OCI-LY7 (cell line): ENCODE measurements around the gene BCKDHB. TPM values are rescaled to one million over a fixed set of nuclear protein-coding genes. Genes with fewer than 3 reads are reported as not detected.

ENCODE experiments used
- BruUV-seq: library from RNA; stranded (reverse); fragments of 400-500 nt; replicated peaks from 2 replicates; lab custom pipeline; 2021; lab: Mats Ljungman, UMichigan
- CTCF ChIA-PET: fragments of 300-600 bp; sonication (Branson Sonifier 250); formaldehyde crosslinking; loops from one replicate; lab custom pipeline; 2022; ENCODE audit warnings: antibody characterized with exemption; ENCODE audit not compliant: unreplicated experiment; lab: Charles Lee
- POLR2A ChIA-PET: fragments of 300-600 bp; sonication (Branson Sonifier 250); formaldehyde crosslinking; loops from one replicate; lab custom pipeline; 2022; ENCODE audit warnings: antibody characterized with exemption; lab: Charles Lee
- DNase-seq: peaks from one replicate; pipeline ENCODE4 v3.0.0-alpha.2; 2015; ENCODE audit warnings: low spot score
- H2AFZ ChIP-seq: fragments of 200-600 bp; sonication (generic), shearing (Covaris generic); 2 replicates; pipeline ENCODE4 v1.6.1; 2014; ENCODE audit warnings: mild to moderate bottlenecking, antibody characterized with exemption, low read length, moderate library complexity
- H3K27ac ChIP-seq: fragments of 200-600 bp; sonication (generic); 2 replicates; pipeline ENCODE4 v1.5.1; 2014; ENCODE audit warnings: mixed run types, low read depth, mild to moderate bottlenecking, moderate library complexity, low read length, inconsistent platforms; ENCODE audit not compliant: poor library complexity, severe bottlenecking
- H3K36me3 ChIP-seq: fragments of 200-600 bp; sonication (generic); 2 replicates; pipeline ENCODE4 v1.6.1; 2014; ENCODE audit warnings: mild to moderate bottlenecking, antibody characterized with exemption, low read length, moderate library complexity, mixed read lengths; ENCODE audit not compliant: insufficient read depth
- H3K4me1 ChIP-seq: fragments of 200-600 bp; sonication (generic); 2 replicates; pipeline ENCODE4 v1.5.1; 2014; ENCODE audit warnings: mild to moderate bottlenecking, low read length; ENCODE audit not compliant: insufficient read depth, poor library complexity, severe bottlenecking
- H3K4me2 ChIP-seq: fragments of 200-600 bp; sonication (generic); 2 replicates; pipeline ENCODE4 v1.6.1; 2014; ENCODE audit warnings: mild to moderate bottlenecking, low read length
- H3K4me3 ChIP-seq: fragments of 200-600 bp; sonication (generic); 2 replicates; pipeline ENCODE4 v1.5.1; 2014; ENCODE audit warnings: mild to moderate bottlenecking, low read depth, low read length; ENCODE audit not compliant: poor library complexity, severe bottlenecking
- H3K79me2 ChIP-seq: fragments of 200-600 bp; sonication (generic); 2 replicates; pipeline ENCODE4 v1.6.1; 2016; ENCODE audit warnings: low read depth, mild to moderate bottlenecking, low read length, moderate library complexity, mixed read lengths; ENCODE audit not compliant: insufficient read depth
- H3K9me2 ChIP-seq: fragments of 200-600 bp; sonication (generic); 2 replicates; pipeline ENCODE4 v1.6.1; 2016; ENCODE audit warnings: mild to moderate bottlenecking, low read length, mixed read lengths; ENCODE audit not compliant: insufficient read depth
- H3K9me3 ChIP-seq: fragments of 200-600 bp; sonication (generic); 2 replicates; pipeline ENCODE4 v1.6.1; 2014; ENCODE audit warnings: mild to moderate bottlenecking, mixed run types, low read length, mixed read lengths
- H4K20me1 ChIP-seq: fragments of 200-600 bp; sonication (generic); 2 replicates; pipeline ENCODE4 v1.6.1; 2014; ENCODE audit warnings: mild to moderate bottlenecking, antibody characterized with exemption, low read length, moderate library complexity, mixed read lengths; ENCODE audit not compliant: insufficient read depth
- CTCF ChIP-seq: fragments of 200-600 bp; sonication (generic); conservative IDR thresholded peaks from 2 replicates; pipeline ENCODE4 v1.5.1; 2014; ENCODE audit warnings: mild to moderate bottlenecking, antibody characterized with exemption, low read length, moderate library complexity, mixed read lengths
- EZH2phosphoT487 ChIP-seq: fragments of 200-600 bp; sonication (generic); IDR thresholded peaks from 2 replicates; pipeline ENCODE4 v1.6.1; 2018; ENCODE audit warnings: low read depth, borderline replicate concordance, mild to moderate bottlenecking, mixed run types, antibody characterized with exemption, low read length, moderate library complexity, mixed read lengths
- intact Hi-C: fragments of 100-400 bp; cut with micrococcal nuclease; formaldehyde crosslinking; loops from one replicate; pipeline ENCODE4 v1.10.0; 2022; ENCODE audit not compliant: unreplicated experiment
- total RNA-seq, 2 experiments: library from RNA; depleted of rRNA in 1 of 2; stranded (reverse); fragments of >200 nt in 1 of 2; shearing (Covaris generic) in 1 of 2; gene quantifications; 2 replicates each; pipeline ENCODE4 v1.2.3, GENCODE V29; 2014 to 2022

The BCKDHB gene
- total RNA-seq, 2 experiments from 2014 or later = 25.7 to 30.3 TPM

DNA sequence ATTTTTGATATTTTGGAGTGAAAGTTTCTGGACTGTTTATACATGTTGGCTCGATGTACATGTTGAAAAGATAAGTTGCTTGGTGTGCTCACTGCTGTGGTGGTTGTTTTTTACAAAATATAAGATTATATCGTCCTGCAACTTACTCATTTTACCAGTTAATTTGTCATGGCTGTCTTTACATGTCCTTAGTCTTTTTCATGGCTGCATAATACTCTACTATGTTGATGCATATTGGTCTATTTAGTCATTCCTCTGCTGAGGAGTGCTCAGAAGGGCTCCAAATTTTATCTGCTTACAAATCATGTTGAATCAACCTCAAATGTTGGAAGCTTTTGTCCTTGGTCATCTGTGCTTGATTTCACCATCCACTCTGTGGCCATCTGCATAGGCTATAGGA lies 164.6 kb downstream of the BCKDHB start:
- POLR2A ChIA-PET = no interaction called here
- no peak overlapping the region for H3K4me3 ChIP-seq
- no peaks in the 10 kb centered on the region for H3K36me3 ChIP-seq
- H3K27ac ChIP-seq = no peak overlapping the region
- no peaks in the 10 kb centered on the region for H3K9me3 ChIP-seq
- DNase-seq = no peak
- CTCF ChIA-PET = no interaction called here
- no peak overlapping the region for H2AFZ ChIP-seq
- TF ChIP-seq EZH2phosphoT487 = no peak
- TF ChIP-seq CTCF = no peak
- no TSS peak for BruUV-seq
- no peaks in the 10 kb centered on the region for H3K9me2 ChIP-seq
- intact Hi-C loops = no loop called here
- H3K4me2 ChIP-seq = no peak overlapping the region
- H3K4me1 ChIP-seq = no peaks in the 10 kb centered on the region
- H4K20me1 ChIP-seq = no peaks in the 10 kb centered on the region
- H3K79me2 ChIP-seq = no peaks in the 10 kb centered on the region

DNA sequence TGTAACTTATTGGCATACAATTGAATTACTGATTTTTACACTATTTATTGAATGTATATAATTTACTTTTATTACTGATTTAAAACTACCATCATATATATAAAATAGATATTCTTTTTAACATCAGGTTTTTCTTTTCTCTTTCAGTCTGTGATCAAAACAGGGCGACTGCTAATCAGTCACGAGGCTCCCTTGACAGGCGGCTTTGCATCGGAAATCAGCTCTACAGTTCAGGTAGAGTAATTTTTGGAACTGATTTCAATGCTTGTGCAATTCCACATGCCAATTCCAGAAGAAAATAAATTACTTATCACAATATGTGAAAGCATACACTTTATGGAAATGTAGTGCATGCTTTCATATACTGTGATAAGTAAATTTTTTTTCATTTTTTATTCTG lies 166.5 kb downstream of the BCKDHB start:
- Histone ChIP-seq H3K9me3 (no peaks in the 10 kb centered on the region), H4K20me1 (no peaks in the 10 kb centered on the region), H2AFZ (no peak overlapping the region), H3K9me2 (no peaks in the 10 kb centered on the region), H3K4me2 (no peak overlapping the region), H3K4me3 (no peak overlapping the region), H3K79me2 (no peaks in the 10 kb centered on the region), H3K4me1 (no peaks in the 10 kb centered on the region), H3K27ac (no peak overlapping the region), H3K36me3 (no peaks in the 10 kb centered on the region)
- no TSS peak for BruUV-seq
- intact Hi-C loops = no loop called here
- ChIA-PET POLR2A (no interaction called here), CTCF (no interaction called here)
- DNase-seq = no peak
- no peak for TF ChIP-seq CTCF
- TF ChIP-seq EZH2phosphoT487 = no peak

- H3K79me2 ChIP-seq = no peaks in the 10 kb centered on the region
- no peaks in the 10 kb centered on the region for H3K9me2 ChIP-seq
- H2AFZ ChIP-seq = no peak overlapping the region
- H3K27ac ChIP-seq = no peak overlapping the region
- no TSS peak for BruUV-seq
- H4K20me1 ChIP-seq = no peaks in the 10 kb centered on the region
- intact Hi-C loops = no loop called here
- TF ChIP-seq EZH2phosphoT487 (no peak), CTCF (no peak)
- H3K9me3 ChIP-seq = no peaks in the 10 kb centered on the region
- no peaks in the 10 kb centered on the region for H3K36me3 ChIP-seq
- no peak overlapping the region for H3K4me3 ChIP-seq
- no peak for DNase-seq
- CTCF ChIA-PET = no interaction called here
- POLR2A ChIA-PET = interaction anchor here (0.7 to 1.1 kb wide), 4 partner anchors 10 to 1198 kb away, joined by 3 to 5 read pairs (median 3); no protein-coding TSS in a partner anchor
- no peak overlapping the region for H3K4me2 ChIP-seq
- H3K4me1 ChIP-seq = no peaks in the 10 kb centered on the region
Observed at GRCh38 chr6:80276861-80277260, 170.4 kb downstream of the BCKDHB start.
